Inferior parietal cortex (tissue), 1 donor: Measurements from ENCODE around the gene CRABP2.
A peak's percentile ranks its signal among the peaks of the same experiment; 100 is the strongest.

ENCODE experiments used
- DNase-seq: peaks from one replicate; pipeline ENCODE4 v3.0.0-alpha.2; 2016; ENCODE audit errors: extremely low spot score

CRABP2 gene

GRCh38 chr1:156668801-156669637 is 36.4 kb downstream of the CRABP2 start:
- no peak for DNase-seq

GRCh38 chr1:156667968-156668709 is 37.2 kb downstream of the CRABP2 start:
- DNase-seq: no peak

- no peak for DNase-seq
Measured at GRCh38 chr1:156667610-156667967, 37.8 kb downstream of the CRABP2 start.

- DNase-seq: no peak
Measured at GRCh38 chr1:156666862-156667609, 38.3 kb downstream of the CRABP2 start.

- no peak for DNase-seq
Measured at GRCh38 chr1:156665539-156665938, 39.8 kb downstream of the CRABP2 start.

GRCh38 chr1:156664767-156665411 is 40.5 kb downstream of the CRABP2 start:
- no peak for DNase-seq

GRCh38 chr1:156664046-156664766 is 41.2 kb downstream of the CRABP2 start:
- DNase-seq: no peak

- no peak for DNase-seq
Measured at GRCh38 chr1:156663178-156663577, 42.2 kb downstream of the CRABP2 start.

GRCh38 chr1:156662800-156663055 is 42.7 kb downstream of the CRABP2 start:
- DNase-seq: no peak

- DNase-seq: peak; percentile 49
Measured at GRCh38 chr1:156662005-156662799, 43.2 kb downstream of the CRABP2 start.

GRCh38 chr1:156660752-156661112 is 44.7 kb downstream of the CRABP2 start:
- no peak for DNase-seq

- peak; percentile 95 for DNase-seq
Measured at GRCh38 chr1:156659988-156660751, 45.2 kb downstream of the CRABP2 start.

GRCh38 chr1:156659661-156659987 is 45.8 kb downstream of the CRABP2 start:
- DNase-seq: no peak

- no peak for DNase-seq
Measured at GRCh38 chr1:156658945-156659574, 46.3 kb downstream of the CRABP2 start.

GRCh38 chr1:156658496-156658895 is 46.9 kb downstream of the CRABP2 start:
- DNase-seq: no peak

- DNase-seq: no peak
Measured at GRCh38 chr1:156657741-156658319, 47.6 kb downstream of the CRABP2 start.

- peak; percentile 86 for DNase-seq
Measured at GRCh38 chr1:156656806-156657740, 48.3 kb downstream of the CRABP2 start.

GRCh38 chr1:156655904-156656516 is 49.4 kb downstream of the CRABP2 start:
- DNase-seq: no peak
